Measurements from ENCODE around the gene RB1. TPM values are rescaled to one million over a fixed set of nuclear protein-coding genes. Genes with fewer than 3 reads are reported as not detected.
"Not testable (repeated sequence)": the region's sequence is repeated elsewhere in the genome, so short reads cannot be mapped to it uniquely, and the experiment has no call there.

Gene RB1
- total RNA-seq, 1 donor from 2014 or later = 35.4 TPM

- no peak for DNase-seq (ENCODE audit: low read depth)
- TF ChIP-seq CTCF (conservative IDR thresholded peaks at IDR 0.05; ENCODE audit: low read depth, low read length) = no peak
- no peak overlapping the region for H3K4me3 ChIP-seq (ENCODE audit: low read depth, low read length)
These were observed 40.7 kb downstream of the RB1 start for GRCh38 chr13:48344264-48344663.

GRCh38 chr13:48346583-48346982 is 43.0 kb downstream of the RB1 start:
- DNase-seq (ENCODE audit: low read depth) = no peak
- TF ChIP-seq CTCF (conservative IDR thresholded peaks at IDR 0.05; ENCODE audit: low read depth, low read length) = no peak
- H3K4me3 ChIP-seq (ENCODE audit: low read depth, low read length) = no peak overlapping the region

- no peak for TF ChIP-seq CTCF (conservative IDR thresholded peaks at IDR 0.05; ENCODE audit: low read depth, low read length)
- no peak overlapping the region for H3K4me3 ChIP-seq (ENCODE audit: low read depth, low read length)
These were observed 46.0 kb downstream of the RB1 start for GRCh38 chr13:48349525-48349924.

GRCh38 chr13:48353590-48353989 is 50.0 kb downstream of the RB1 start:
- TF ChIP-seq CTCF (conservative IDR thresholded peaks at IDR 0.05; ENCODE audit: low read depth, low read length) = no peak
- no peak for DNase-seq (ENCODE audit: low read depth)

More at GRCh38 chr13:48349525-48349924, 46.0 kb downstream of the RB1 start:
- no peak for DNase-seq (ENCODE audit: low read depth)

GRCh38 chr13:48355524-48355923 is 52.0 kb downstream of the RB1 start:
- H3K4me3 ChIP-seq (ENCODE audit: low read depth, low read length) = not testable (repeated sequence)

More at GRCh38 chr13:48353590-48353989, 50.0 kb downstream of the RB1 start:
- H3K4me3 ChIP-seq (ENCODE audit: low read depth, low read length) = no peak overlapping the region

GRCh38 chr13:48356750-48357149 is 53.2 kb downstream of the RB1 start:
- TF ChIP-seq CTCF (conservative IDR thresholded peaks at IDR 0.05; ENCODE audit: low read depth, low read length) = no peak
- no peak overlapping the region for H3K4me3 ChIP-seq (ENCODE audit: low read depth, low read length)
- no peak for DNase-seq (ENCODE audit: low read depth)

More at GRCh38 chr13:48355524-48355923, 52.0 kb downstream of the RB1 start:
- not testable (repeated sequence) for DNase-seq (ENCODE audit: low read depth)

- no peak for DNase-seq (ENCODE audit: low read depth)
- no peak for TF ChIP-seq CTCF (conservative IDR thresholded peaks at IDR 0.05; ENCODE audit: low read depth, low read length)
- no peak overlapping the region for H3K4me3 ChIP-seq (ENCODE audit: low read depth, low read length)
These were observed 66.4 kb downstream of the RB1 start for GRCh38 chr13:48369988-48370387.

Data from epithelial cell of proximal tubule (primary cell).